H1 (cell line): ENCODE data around the gene GJE1. TPM values are rescaled to one million over a fixed set of nuclear protein-coding genes. Genes with fewer than 3 reads are reported as not detected.
A peak's percentile ranks its signal among the peaks of the same experiment; 100 is the strongest.

Source experiments
- CHD1 ChIP-seq: IDR thresholded peaks from 2 replicates; pipeline ENCODE4 v1.6.1; 2012; ENCODE audit warnings: low read depth, low read length, improper control_type of control experiment
- CHD7 ChIP-seq: fragments of 300-600 bp; sonication (generic); IDR thresholded peaks from 2 replicates; pipeline ENCODE4 v1.7.1; 2012; ENCODE audit warnings: low read length, moderate library complexity, mild to moderate bottlenecking, inconsistent platforms; ENCODE audit not compliant: insufficient replicate concordance
- CTBP2 ChIP-seq: IDR thresholded peaks from 2 replicates; pipeline ENCODE4 v1.7.0; 2011; ENCODE audit warnings: borderline replicate concordance, mild to moderate bottlenecking, moderate library complexity, mixed read lengths, low read length; ENCODE audit not compliant: insufficient read depth, insufficient read length
- SIN3A ChIP-seq, 2 experiments: IDR thresholded peaks in 1 of 2; conservative IDR thresholded peaks in 1 of 2; 2 replicates each; pipeline ENCODE4 v1.6.1; 2011 to 2012; ENCODE audit warnings: low read length in 2 of 2, improper control_type of control experiment in 1 of 2, low read depth in 1 of 2, mild to moderate bottlenecking in 1 of 2
- TAF7 ChIP-seq: optimal IDR thresholded peaks from 2 replicates; pipeline ENCODE3; 2011; ENCODE audit warnings: low read depth, mild to moderate bottlenecking, inconsistent platforms, low read length, moderate library complexity, borderline replicate concordance
- USF2 ChIP-seq: IDR thresholded peaks from 2 replicates; pipeline ENCODE4 v1.6.1; 2011; ENCODE audit warnings: low read length, improper control_type of control experiment
- polyA plus RNA-seq, 7 experiments: library from polyadenylated mRNA; depleted of rRNA in 3 of 7; stranded (reverse) in 5 of 7; unstranded in 2 of 7; fragments of >200 nt in 5 of 7; fragments of 200-250 nt in 2 of 7; gene quantifications; 1 replicate in 5 of 7; 2 replicates in 1 of 7; 4 replicates in 1 of 7; pipeline versions ENCODE4 v1.2.1 to v1.2.3, GENCODE V29; 2011 to 2013; ENCODE audit warnings: missing spikeins in 2 of 7, mixed read lengths in 2 of 7
- total RNA-seq: library from RNA; stranded (reverse); fragmentation: NEBNext Ultra II Directional; extraction: Animal tissue kit (Norgen Biotek cat#: 25700); gene quantifications from 2 replicates; pipeline ENCODE4 v1.2.1, GENCODE V29; 2021

The GJE1 gene
- total and polyA plus RNA-seq, 2 of the 8 experiments (the other 6 are each of a cell fraction or from before 2014, with no cell fraction given): not detected

- TF ChIP-seq SIN3A (conservative IDR thresholded peaks at IDR 0.05 in 1 of 2, IDR thresholded peaks at IDR 0.05 in 1 of 2; ENCODE audit: low read depth in 1 of 2, low read length in 2 of 2) (peak; percentile 91 to 96), CHD1 (no peak), USF2 (0 out of 2 replicates have a peak, but pooled peaks have one; percentile 18), TAF7 (peak; percentile 7), CTBP2 (peak; percentile 53), CHD7 (peak; percentile 44)
These were observed 14.3 kb downstream of the GJE1 start, which contains the start of the genes NMBR and VTA1 (continued) for GRCh38 chr6:142146828-142147662.
